SK-N-SH (cell line): Measurements from ENCODE around the gene C8B. TPM values are rescaled to one million over a fixed set of nuclear protein-coding genes. Genes with fewer than 3 reads are reported as not detected.

Experiments used
- CTCF ChIA-PET: fragments of 300-600, 350-600 bp; formaldehyde crosslinking; extraction: SDS; loops from one replicate; lab custom pipeline; 2021; lab: Yijun Ruan, JAX
- POLR2A ChIA-PET: fragments of 350-600 bp; sonication (Branson Sonifier 250); formaldehyde crosslinking; extraction: SDS; loops from one replicate; lab custom pipeline; 2020; ENCODE audit warnings: antibody characterized with exemption, inconsistent platforms; lab: Yijun Ruan, JAX
- DNase-seq: peaks from one replicate; pipeline ENCODE4 v3.0.0; 2012
- H2AFZ ChIP-seq: fragments of 200-600 bp; sonication (generic); 2 replicates; pipeline ENCODE4 v1.8.1; 2016; ENCODE audit warnings: antibody characterized with exemption, mild to moderate bottlenecking, low read depth
- H3F3A ChIP-seq: fragments of 200-600 bp; sonication (generic); replicated peaks from 2 replicates; pipeline ENCODE3; 2016; ENCODE audit warnings: antibody characterized with exemption, mild to moderate bottlenecking; ENCODE audit not compliant: insufficient read depth
- H3K27ac ChIP-seq, 2 experiments: fragments of 200-500 bp in 1 of 2; fragments of 200-600 bp in 1 of 2; sonication (Bioruptor generic) in 1 of 2; sonication (generic), shearing (Covaris generic) in 1 of 2; 2 replicates each; pipeline versions ENCODE4 v1.5.1 to v1.6.1; 2014 to 2016; ENCODE audit warnings: low read depth in 2 of 2, inconsistent platforms in 1 of 2, low read length in 1 of 2, mild to moderate bottlenecking in 1 of 2, mixed read lengths in 1 of 2
- H3K27me3 ChIP-seq: fragments of 200-600 bp; sonication (generic), shearing (Covaris generic); 2 replicates; pipeline ENCODE4 v1.6.1; 2016; ENCODE audit warnings: mixed run types; ENCODE audit not compliant: insufficient read depth
- H3K36me3 ChIP-seq, 2 experiments: fragments of 200-500 bp in 1 of 2; fragments of 200-600 bp in 1 of 2; sonication (Bioruptor generic) in 1 of 2; sonication (generic) in 1 of 2; replicated peaks in 1 of 2; 2 replicates each; pipeline versions ENCODE3 to v1.5.1; 2014 to 2016; ENCODE audit warnings: low read length in 1 of 2, mild to moderate bottlenecking in 1 of 2; ENCODE audit not compliant: insufficient read depth in 2 of 2, control insufficient read depth in 1 of 2
- H3K4me1 ChIP-seq, 2 experiments: fragments of 200-500 bp in 1 of 2; fragments of 200-600 bp in 1 of 2; sonication (Bioruptor generic) in 1 of 2; sonication (generic), shearing (Covaris generic) in 1 of 2; 2 replicates each; pipeline versions ENCODE4 v1.5.1 to v1.6.1; 2014 to 2016; ENCODE audit warnings: low read depth in 1 of 2, low read length in 1 of 2, mixed run types in 1 of 2; ENCODE audit not compliant: insufficient read depth in 2 of 2, control insufficient read depth in 1 of 2
- H3K4me2 ChIP-seq: fragments of 200-600 bp; sonication (generic), shearing (Covaris generic); 2 replicates; pipeline ENCODE4 v1.6.1; 2017; ENCODE audit warnings: mixed run types
- H3K4me3 ChIP-seq, 2 experiments: fragments of 200-500 bp in 1 of 2; fragments of 200-600 bp in 1 of 2; sonication (Bioruptor generic) in 1 of 2; sonication (generic), shearing (Covaris generic) in 1 of 2; 2 replicates each; pipeline versions ENCODE4 v1.5.1 to v1.8.1; 2014 to 2016; ENCODE audit warnings: low read depth in 2 of 2, inconsistent platforms in 1 of 2, low read length in 1 of 2, mild to moderate bottlenecking in 1 of 2, mixed read lengths in 1 of 2, moderate library complexity in 1 of 2
- H3K79me2 ChIP-seq: fragments of 200-600 bp; sonication (generic); 2 replicates; pipeline ENCODE4 v1.8.1; 2017; ENCODE audit warnings: mild to moderate bottlenecking; ENCODE audit not compliant: insufficient read depth
- H3K9ac ChIP-seq: fragments of 200-600 bp; sonication (generic); 2 replicates; pipeline ENCODE4 v1.6.1; 2017; ENCODE audit warnings: mixed run types
- H3K9me2 ChIP-seq: fragments of 200-600 bp; sonication (generic); 2 replicates; pipeline ENCODE4 v1.6.1; 2017; ENCODE audit warnings: mixed run types
- H3K9me3 ChIP-seq: fragments of 200-600 bp; sonication (generic); 2 replicates; pipeline ENCODE4 v1.6.1; 2017; ENCODE audit warnings: mixed run types, mild to moderate bottlenecking, moderate library complexity
- H4K20me1 ChIP-seq: fragments of 200-600 bp; sonication (generic); 2 replicates; pipeline ENCODE4 v1.6.1; 2017; ENCODE audit warnings: mild to moderate bottlenecking, mixed run types; ENCODE audit not compliant: insufficient read depth
- CHD2 ChIP-seq: fragments of 150-350 bp; IDR thresholded peaks from 2 replicates; pipeline ENCODE4 v1.6.1; 2018; ENCODE audit warnings: low read length; ENCODE audit not compliant: partially characterized antibody
- ELF1 ChIP-seq: IDR thresholded peaks from 2 replicates; pipeline ENCODE4 v1.4.0; 2012
- EP300 ChIP-seq, 2 experiments: IDR thresholded peaks; 2 replicates each; pipeline versions ENCODE4 v1.4.0 to v1.6.1; 2012; ENCODE audit warnings: borderline replicate concordance in 1 of 2, low read depth in 1 of 2, low read length in 1 of 2
- EZH2phosphoT487 ChIP-seq: fragments of 200-600 bp; sonication (generic); IDR thresholded peaks from 2 replicates; pipeline ENCODE4 v1.6.1; 2017; ENCODE audit warnings: low read depth, mixed run types, mild to moderate bottlenecking, antibody characterized with exemption, moderate library complexity, borderline replicate concordance
- FOSL2 ChIP-seq: IDR thresholded peaks from 2 replicates; pipeline ENCODE4 v1.4.0; 2012; ENCODE audit warnings: low read depth, mild to moderate bottlenecking, moderate library complexity, borderline replicate concordance
- IRF3 ChIP-seq: fragments of 150-350 bp; IDR thresholded peaks from 2 replicates; pipeline ENCODE4 v1.6.1; 2016; ENCODE audit warnings: mild to moderate bottlenecking, low read depth, low read length
- JUND ChIP-seq: IDR thresholded peaks from 2 replicates; pipeline ENCODE4 v1.4.0; 2012
- MAX ChIP-seq: IDR thresholded peaks from 2 replicates; pipeline ENCODE4 v1.4.0; 2012; ENCODE audit warnings: low read depth
- PBX3 ChIP-seq: IDR thresholded peaks from 2 replicates; pipeline ENCODE4; 2012
- RAD21 ChIP-seq: IDR thresholded peaks from 2 replicates; pipeline ENCODE4 v1.6.1; 2012; ENCODE audit warnings: mild to moderate bottlenecking, low read length
- RFX5 ChIP-seq: IDR thresholded peaks from 2 replicates; pipeline ENCODE4 v1.6.1; 2012; ENCODE audit warnings: mild to moderate bottlenecking, improper control_type of control experiment, low read length
- SMC3 ChIP-seq: IDR thresholded peaks from 2 replicates; pipeline ENCODE4 v1.6.1; 2012; ENCODE audit warnings: low read depth, low read length, improper control_type of control experiment
- TCF12 ChIP-seq: IDR thresholded peaks from 2 replicates; pipeline ENCODE4 v1.4.0; 2012
- USF1 ChIP-seq: IDR thresholded peaks from 2 replicates; pipeline ENCODE4 v1.4.0; 2012; ENCODE audit warnings: low read depth, borderline replicate concordance
- USF2 ChIP-seq: fragments of 150-350 bp; IDR thresholded peaks from 2 replicates; pipeline ENCODE4 v1.6.1; 2017; ENCODE audit warnings: antibody characterized with exemption, low read length, low read depth, borderline replicate concordance
- YY1 ChIP-seq: IDR thresholded peaks from 2 replicates; pipeline ENCODE4 v1.4.0; 2012; ENCODE audit warnings: low read depth, mild to moderate bottlenecking
- ZBTB33 ChIP-seq: IDR thresholded peaks from 2 replicates; pipeline ENCODE4 v1.4.0; 2012; ENCODE audit warnings: low read depth, borderline replicate concordance
- WGBS: methylation state at CpG from one replicate; pipeline ENCODE4 v1.1.6; 2017; ENCODE audit warnings: low lambda C conversion rate; 5-methylcytosine and 5-hydroxymethylcytosine counted together
- polyA plus RNA-seq, 3 experiments: library from polyadenylated mRNA; depleted of rRNA; stranded (reverse); fragments of >200 nt; gene quantifications; 2 replicates each; pipeline ENCODE4 v1.2.3, GENCODE V29; 2012

The C8B gene
- polyA plus RNA-seq, 1 of the 3 experiments (the other 2 are of a cell fraction): not detected

- POLR2A ChIA-PET: no interaction called here
- Histone ChIP-seq H3K36me3 (no peaks in the 10 kb centered on the region), H3K4me2 (no peak overlapping the region), H3K4me3 (no peak overlapping the region), H3K9ac (no peak overlapping the region), H2AFZ (no peak overlapping the region), H3K9me3 (no peaks in the 10 kb centered on the region)
- TF ChIP-seq FOSL2 (no peak), CHD2 (no peak), SMC3 (no peak), USF2 (no peak), RFX5 (no peak), EP300 (IDR thresholded peaks at IDR 0.05; ENCODE audit: borderline replicate concordance in 1 of 2, low read depth in 1 of 2, low read length in 1 of 2) (no peak), PBX3 (no peak), TCF12 (no peak), YY1 (no peak), USF1 (no peak), RAD21 (no peak), ZBTB33 (no peak), IRF3 (no peak), JUND (no peak), EZH2phosphoT487 (no peak), MAX (no peak), ELF1 (no peak)
- TF ChIP-seq, all 33 proteins: peak for 0
- CTCF ChIA-PET: interaction anchor here (1.3 to 1.7 kb wide), 3 partner anchors 15 to 163 kb away, joined by 3 to 5 read pairs (median 5); no protein-coding TSS in a partner anchor
- no peaks in the 10 kb centered on the region; a peak in 1 of 4 replicates for H3K4me1 ChIP-seq
- no peak for DNase-seq
- H3K27me3 ChIP-seq: no peaks in the 10 kb centered on the region
- no peaks in the 10 kb centered on the region for H4K20me1 ChIP-seq
- 53% methylated on average over 6 of the region's 6 CpGs for WGBS
- H3K27ac ChIP-seq: no peak overlapping the region
- no peaks in the 10 kb centered on the region for H3K9me2 ChIP-seq
- H3K79me2 ChIP-seq: no peaks in the 10 kb centered on the region
- no peaks in the 10 kb centered on the region for H3F3A ChIP-seq
Measured at GRCh38 chr1:56983484-56983883, 17.7 kb upstream of the C8B start.
